ENCODE data around the gene ANKRD29.
"Not testable (repeated sequence)": the region's sequence is repeated elsewhere in the genome, so short reads cannot be mapped to it uniquely, and the experiment has no call there.

The ANKRD29 gene

GRCh38 chr18:23614413-23614812 is 48.3 kb downstream of the ANKRD29 start:
- no peak for DNase-seq (ENCODE audit: low spot score)
- no peak for TF ChIP-seq CTCF (IDR thresholded peaks at IDR 0.05; ENCODE audit: extremely low read depth, insufficient read depth, missing control alignments)
- in situ Hi-C loops (cut with MboI; ENCODE audit: low pct_unique_long_range_greater_than_20kb, low sequenced_read_pairs, unreplicated experiment): no loop called here

GRCh38 chr18:23613091-23613475 is 49.6 kb downstream of the ANKRD29 start:
- DNase-seq (ENCODE audit: low spot score); in situ Hi-C loops (cut with MboI; ENCODE audit: low pct_unique_long_range_greater_than_20kb, low sequenced_read_pairs, unreplicated experiment): not testable (repeated sequence)

- in situ Hi-C loops (cut with MboI; ENCODE audit: low pct_unique_long_range_greater_than_20kb, low sequenced_read_pairs, unreplicated experiment): no loop called here
- DNase-seq (ENCODE audit: low spot score): no peak
- no peak for TF ChIP-seq CTCF (IDR thresholded peaks at IDR 0.05; ENCODE audit: extremely low read depth, insufficient read depth, missing control alignments)
Observed at GRCh38 chr18:23612434-23613090, 50.1 kb downstream of the ANKRD29 start.

DNA sequence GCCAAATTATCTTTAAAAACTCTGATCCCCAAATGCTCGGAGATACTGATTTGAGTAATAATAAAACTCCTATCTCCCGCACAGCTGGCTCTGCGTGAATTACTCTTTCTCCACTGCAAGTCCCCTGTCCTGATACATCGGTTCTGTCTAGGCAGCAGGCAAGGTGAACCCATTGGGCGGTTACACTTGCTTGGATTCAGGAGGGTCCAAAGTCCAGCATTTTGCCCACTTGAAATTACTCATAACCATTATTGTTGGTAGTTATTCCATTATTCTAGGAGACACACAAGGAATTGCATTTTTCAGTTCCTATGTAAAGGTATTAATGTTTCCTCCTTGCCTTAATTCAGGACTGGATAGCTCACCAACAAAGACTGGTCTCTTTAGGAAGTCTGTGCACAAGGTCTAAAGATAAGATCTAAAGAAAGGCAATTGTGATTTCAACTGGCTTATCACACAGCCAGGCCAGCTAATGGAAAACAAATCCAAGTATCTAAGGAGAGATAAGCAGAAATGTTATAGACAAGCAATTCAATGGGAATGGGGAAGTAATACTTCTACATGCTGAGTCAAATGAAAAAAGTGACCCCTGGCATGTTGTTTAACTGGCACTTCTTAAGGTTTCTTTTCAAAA is 53.2 kb downstream of the ANKRD29 start:
- no peak for TF ChIP-seq CTCF (IDR thresholded peaks at IDR 0.05; ENCODE audit: extremely low read depth, insufficient read depth, missing control alignments)
- no peak for DNase-seq (ENCODE audit: low spot score)
- in situ Hi-C loops (cut with MboI; ENCODE audit: low pct_unique_long_range_greater_than_20kb, low sequenced_read_pairs, unreplicated experiment): no loop called here

- no peak for DNase-seq (ENCODE audit: low spot score)
- no peak for TF ChIP-seq CTCF (IDR thresholded peaks at IDR 0.05; ENCODE audit: extremely low read depth, insufficient read depth, missing control alignments)
- in situ Hi-C loops (cut with MboI; ENCODE audit: low pct_unique_long_range_greater_than_20kb, low sequenced_read_pairs, unreplicated experiment): no loop called here
Observed at GRCh38 chr18:23608211-23608610, 54.5 kb downstream of the ANKRD29 start.

DNA sequence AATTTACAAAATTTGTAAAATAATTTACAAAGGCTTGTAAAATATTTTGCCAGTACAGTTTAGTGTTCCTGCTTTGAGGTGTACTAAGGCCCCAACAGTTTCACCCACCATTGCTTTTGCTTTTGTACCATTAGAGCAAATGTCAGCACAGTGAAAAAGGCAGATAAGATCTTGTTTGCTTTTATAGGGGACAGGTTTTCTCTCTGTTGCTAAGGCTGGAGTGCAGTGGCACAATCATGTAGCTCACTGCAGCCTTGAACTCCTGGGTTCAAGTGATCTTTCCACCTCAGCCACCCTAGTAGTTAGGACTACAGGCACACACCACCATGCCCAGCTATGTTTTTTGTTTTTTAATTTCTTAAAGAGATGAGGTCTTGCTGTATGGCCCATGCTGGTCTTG is 56.8 kb downstream of the ANKRD29 start:
- DNase-seq (ENCODE audit: low spot score): no peak
- no peak for TF ChIP-seq CTCF (IDR thresholded peaks at IDR 0.05; ENCODE audit: extremely low read depth, insufficient read depth, missing control alignments)
- in situ Hi-C loops (cut with MboI; ENCODE audit: low pct_unique_long_range_greater_than_20kb, low sequenced_read_pairs, unreplicated experiment): no loop called here

- in situ Hi-C loops (cut with MboI; ENCODE audit: low pct_unique_long_range_greater_than_20kb, low sequenced_read_pairs, unreplicated experiment): no loop called here
- no peak for DNase-seq (ENCODE audit: low spot score)
- TF ChIP-seq CTCF (IDR thresholded peaks at IDR 0.05; ENCODE audit: extremely low read depth, insufficient read depth, missing control alignments): no peak
Observed at GRCh38 chr18:23599809-23600208, 62.9 kb downstream of the ANKRD29 start.

All from GM13977 (cell line).